ENCODE measurements around the gene CXXC5.
A peak's percentile ranks its signal among the peaks of the same experiment; 100 is the strongest.

Gene CXXC5

GRCh38 chr5:139733010-139733688 lies 85.0 kb downstream of the CXXC5 start:
- Mint-ChIP-seq H3K36me3 (ENCODE audit: low read depth) (no peaks in the 10 kb centered on the region), H3K9me3 (no peaks in the 10 kb centered on the region), H3K4me3 (no peak overlapping the region), H3K27ac (peak overlapping the region; percentile 91), H3K4me1 (peaks cover 29% of the 10 kb centered on the region), H3K27me3 (ENCODE audit: low read depth, poor library complexity) (no peaks in the 10 kb centered on the region)
- TF ChIP-seq CTCF (IDR thresholded peaks at IDR 0.05) = no peak
- DNase-seq = no peak
